MCF 10A (cell line): Measurements from ENCODE around the gene ESPN. TPM values are rescaled to one million over a fixed set of nuclear protein-coding genes. Genes with fewer than 3 reads are reported as not detected.
A peak's percentile ranks its signal among the peaks of the same experiment; 100 is the strongest.
"Not testable (repeated sequence)": the region's sequence is repeated elsewhere in the genome, so short reads cannot be mapped to it uniquely, and the experiment has no call there.

Source experiments
- BruUV-seq: library from RNA; stranded (reverse); fragments of 400-500 nt; replicated peaks from 2 replicates; lab custom pipeline; 2021; lab: Mats Ljungman, UMichigan
- CTCF ChIA-PET: fragments of 300-600 bp; sonication (Branson Sonifier 250); formaldehyde crosslinking; extraction: SDS; loops from one replicate; lab custom pipeline; 2021; ENCODE audit warnings: antibody characterized with exemption, inconsistent platforms; lab: Yijun Ruan, JAX
- POLR2A ChIA-PET: fragments of 300-600, 350-650 bp; sonication (Branson Sonifier 250); formaldehyde crosslinking; extraction: SDS; loops from one replicate; lab custom pipeline; 2020; ENCODE audit warnings: antibody characterized with exemption, inconsistent platforms; lab: Yijun Ruan, JAX
- DNase-seq: peaks from one replicate; pipeline ENCODE4 v3.0.0-alpha.2; 2018; ENCODE audit not compliant: unreplicated experiment
- H3K27ac Mint-ChIP-seq: one replicate; pipeline ENCODE4 v1.8.0; 2022; ENCODE audit warnings: mild to moderate bottlenecking, low read depth, mixed read lengths; ENCODE audit not compliant: unreplicated experiment
- H3K27me3 Mint-ChIP-seq: one replicate; pipeline ENCODE4 v1.8.0; 2022; ENCODE audit warnings: mixed read lengths; ENCODE audit not compliant: insufficient read depth, unreplicated experiment
- H3K36me3 Mint-ChIP-seq: one replicate; pipeline ENCODE4 v1.8.0; 2022; ENCODE audit warnings: mild to moderate bottlenecking, moderate library complexity, mixed read lengths; ENCODE audit not compliant: insufficient read depth, unreplicated experiment
- H3K4me1 Mint-ChIP-seq: one replicate; pipeline ENCODE4 v1.8.0; 2022; ENCODE audit warnings: mixed read lengths; ENCODE audit not compliant: insufficient read depth, unreplicated experiment
- H3K4me3 Mint-ChIP-seq: one replicate; pipeline ENCODE4 v1.8.0; 2022; ENCODE audit warnings: mild to moderate bottlenecking, moderate library complexity, mixed read lengths; ENCODE audit not compliant: unreplicated experiment
- H3K9me3 Mint-ChIP-seq: one replicate; pipeline ENCODE4 v1.8.0; 2022; ENCODE audit warnings: mixed read lengths; ENCODE audit not compliant: unreplicated experiment
- intact Hi-C: fragments of 100-400 bp; cut with micrococcal nuclease; formaldehyde crosslinking; loops from 2 replicates; pipeline ENCODE4 v1.14.1; 2022
- total RNA-seq: library from RNA; stranded (reverse); gene quantifications from 2 replicates; pipeline ENCODE4 v1.2.3, GENCODE V29; 2022
- TF ChIP-seq, protein P1 (sequence below): fragments of 200-600 bp; IDR thresholded peaks from one replicate; pipeline ENCODE4 v1.8.0; 2022; ENCODE audit warnings: antibody characterized with exemption, mild to moderate bottlenecking; ENCODE audit not compliant: unreplicated experiment

ESPN gene
- total RNA-seq, 1 experiment from 2014 or later = 0.68 TPM

DNA sequence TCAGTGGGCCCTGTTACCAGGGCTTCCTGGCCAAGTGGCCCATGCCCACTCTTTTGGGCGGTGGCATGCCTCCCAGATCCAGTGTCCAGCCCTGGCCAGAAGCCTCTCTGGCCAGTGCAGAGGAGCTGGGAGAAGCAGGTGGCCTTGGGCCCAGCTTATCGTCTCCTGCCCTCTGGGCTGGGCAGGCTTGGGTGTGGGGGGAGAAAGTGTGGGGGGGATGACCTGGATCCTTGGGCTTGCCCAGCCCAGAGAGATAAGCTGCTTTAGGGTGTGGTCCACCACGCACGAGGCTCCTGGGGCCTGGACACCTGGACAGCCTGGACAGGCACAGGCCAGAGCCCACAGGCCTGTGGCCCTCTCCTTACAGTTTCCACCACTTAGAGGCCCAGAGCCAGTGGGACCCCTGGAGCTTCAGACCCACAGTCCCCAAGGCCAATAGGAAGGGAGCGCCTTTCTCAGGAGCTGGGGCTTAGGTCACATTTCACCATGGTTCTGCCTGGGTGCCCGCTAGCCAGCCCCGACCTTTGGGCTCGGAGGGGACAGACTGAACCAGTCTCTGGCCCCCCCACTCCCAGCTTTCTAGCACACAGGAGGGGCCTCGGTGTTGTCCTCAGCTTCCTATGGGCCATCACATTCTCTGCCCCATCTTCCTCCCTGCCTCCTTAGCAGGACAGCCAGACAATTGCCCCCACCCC, 1.8 kb downstream of the ESPN start:
- ChIA-PET CTCF (interaction anchor here (0.6 to 2.1 kb wide), 12 partner anchors 9 to 101 kb away, joined by 3 to 28 read pairs (median 4); no protein-coding TSS in a partner anchor), POLR2A (interaction anchor here (0.8 to 2.4 kb wide), 3 partner anchors 12 to 62 kb away, joined by 3 to 10 read pairs (median 4); no protein-coding TSS in a partner anchor)
- BruUV-seq = no TSS peak
- no peaks in the 10 kb centered on the region for H3K27me3 Mint-ChIP-seq
- H3K4me1 Mint-ChIP-seq = peaks cover 24% of the 10 kb centered on the region
- no peaks in the 10 kb centered on the region for H3K36me3 Mint-ChIP-seq
- no peaks in the 10 kb centered on the region for H3K9me3 Mint-ChIP-seq
- TF ChIP-seq, protein P1, sequence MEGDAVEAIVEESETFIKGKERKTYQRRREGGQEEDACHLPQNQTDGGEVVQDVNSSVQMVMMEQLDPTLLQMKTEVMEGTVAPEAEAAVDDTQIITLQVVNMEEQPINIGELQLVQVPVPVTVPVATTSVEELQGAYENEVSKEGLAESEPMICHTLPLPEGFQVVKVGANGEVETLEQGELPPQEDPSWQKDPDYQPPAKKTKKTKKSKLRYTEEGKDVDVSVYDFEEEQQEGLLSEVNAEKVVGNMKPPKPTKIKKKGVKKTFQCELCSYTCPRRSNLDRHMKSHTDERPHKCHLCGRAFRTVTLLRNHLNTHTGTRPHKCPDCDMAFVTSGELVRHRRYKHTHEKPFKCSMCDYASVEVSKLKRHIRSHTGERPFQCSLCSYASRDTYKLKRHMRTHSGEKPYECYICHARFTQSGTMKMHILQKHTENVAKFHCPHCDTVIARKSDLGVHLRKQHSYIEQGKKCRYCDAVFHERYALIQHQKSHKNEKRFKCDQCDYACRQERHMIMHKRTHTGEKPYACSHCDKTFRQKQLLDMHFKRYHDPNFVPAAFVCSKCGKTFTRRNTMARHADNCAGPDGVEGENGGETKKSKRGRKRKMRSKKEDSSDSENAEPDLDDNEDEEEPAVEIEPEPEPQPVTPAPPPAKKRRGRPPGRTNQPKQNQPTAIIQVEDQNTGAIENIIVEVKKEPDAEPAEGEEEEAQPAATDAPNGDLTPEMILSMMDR = no peak
- H3K4me3 Mint-ChIP-seq = no peak overlapping the region
- H3K27ac Mint-ChIP-seq = no peak overlapping the region
- no peak for DNase-seq
- intact Hi-C loops = no loop called here

DNA sequence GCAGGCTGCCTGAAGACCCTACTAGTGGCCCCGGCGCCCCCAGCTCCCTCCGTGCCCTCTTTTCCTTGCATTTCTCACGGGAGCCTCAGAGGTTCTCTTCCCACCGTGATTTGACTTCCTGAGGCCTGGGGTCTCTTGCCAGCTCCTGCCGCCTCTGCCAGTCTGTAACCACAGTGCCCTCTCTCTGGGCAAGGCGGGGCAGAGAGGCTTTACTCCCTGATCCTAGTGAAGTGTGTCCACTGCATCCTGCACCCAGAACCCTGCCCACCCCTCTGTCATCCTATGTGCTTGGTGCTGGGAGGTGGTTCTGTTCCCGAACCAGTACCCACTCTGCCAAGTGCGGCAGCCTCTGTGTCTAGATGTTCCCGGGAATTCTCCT, 2.4 kb downstream of the ESPN start:
- H3K27ac Mint-ChIP-seq = peak overlapping the region; percentile 23
- CTCF ChIA-PET = interaction anchor here (0.6 to 2.1 kb wide), 9 partner anchors 11 to 84 kb away, joined by 3 to 28 read pairs (median 4); no protein-coding TSS in a partner anchor
- POLR2A ChIA-PET = interaction anchor here (0.8 to 2.4 kb wide), 2 partner anchors 12 to 62 kb away, joined by 4 to 10 read pairs; no protein-coding TSS in a partner anchor
- peaks cover 19% of the 10 kb centered on the region for H3K4me1 Mint-ChIP-seq
- no peak overlapping the region for H3K4me3 Mint-ChIP-seq
- no peaks in the 10 kb centered on the region for H3K36me3 Mint-ChIP-seq
- H3K27me3 Mint-ChIP-seq = no peaks in the 10 kb centered on the region
- BruUV-seq = no TSS peak
- H3K9me3 Mint-ChIP-seq = no peaks in the 10 kb centered on the region
- intact Hi-C loops = no loop called here
- DNase-seq = no peak
- TF ChIP-seq, protein P1 = no peak

DNA sequence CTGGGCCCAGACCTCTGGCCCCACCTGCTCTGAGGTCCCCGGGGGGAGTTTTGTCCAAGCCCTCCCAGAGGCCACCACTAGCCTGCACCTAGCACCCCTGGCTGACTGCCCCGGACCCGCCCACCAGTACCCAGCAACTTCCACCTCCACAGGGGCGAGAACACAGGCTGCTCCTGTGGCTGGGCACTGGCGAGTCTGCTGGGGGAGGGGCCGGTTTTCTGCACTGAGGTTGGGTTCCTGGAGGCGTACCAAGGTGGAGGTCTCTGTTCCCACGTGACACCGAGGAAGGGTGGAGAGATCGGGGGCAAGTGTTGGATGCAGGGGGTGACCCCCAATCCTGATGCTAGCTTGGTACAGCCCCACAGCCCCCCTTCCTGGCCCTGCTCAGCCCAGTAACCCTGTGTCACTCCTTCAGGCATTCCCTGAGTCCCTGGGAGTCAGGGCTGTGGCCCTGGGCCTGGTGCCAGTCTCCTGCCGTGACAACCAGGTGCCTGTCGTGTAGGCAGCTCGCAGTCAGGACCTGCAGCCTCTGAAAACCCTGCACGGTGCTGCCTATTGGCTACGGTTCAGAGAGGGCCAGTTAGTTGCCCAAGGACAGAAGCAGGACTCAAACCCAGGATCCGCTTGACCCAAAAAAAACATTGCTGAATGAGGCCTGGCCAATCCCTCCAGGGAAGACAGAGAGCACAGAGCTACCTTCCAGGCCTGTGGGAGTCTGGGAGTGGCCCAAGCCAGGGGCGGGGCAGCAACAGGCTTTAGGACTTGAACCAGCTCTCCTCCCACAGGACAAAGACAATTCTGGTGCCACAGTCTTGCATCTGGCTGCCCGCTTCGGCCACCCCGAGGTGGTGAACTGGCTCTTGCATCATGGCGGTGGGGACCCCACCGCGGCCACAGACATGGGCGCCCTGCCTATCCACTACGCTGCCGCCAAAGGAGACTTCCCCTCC, 3.1 kb downstream of the ESPN start:
- H3K4me3 Mint-ChIP-seq = no peak overlapping the region
- H3K9me3 Mint-ChIP-seq = no peaks in the 10 kb centered on the region
- intact Hi-C loops = no loop called here
- BruUV-seq = no TSS peak
- POLR2A ChIA-PET = interaction anchor here (0.6 to 2.4 kb wide), 8 partner anchors 10 to 99 kb away, joined by 3 to 10 read pairs (median 3); no protein-coding TSS in a partner anchor
- peak overlapping the region; percentile 23 for H3K27ac Mint-ChIP-seq
- peaks cover 17% of the 10 kb centered on the region for H3K4me1 Mint-ChIP-seq
- H3K36me3 Mint-ChIP-seq = no peaks in the 10 kb centered on the region
- peak; percentile 81 for DNase-seq
- TF ChIP-seq, protein P1 = no peak
- H3K27me3 Mint-ChIP-seq = no peaks in the 10 kb centered on the region
- CTCF ChIA-PET = interaction anchor here (0.6 to 1.9 kb wide), 6 partner anchors 10 to 180 kb away, joined by 3 to 11 read pairs (median 3); no protein-coding TSS in a partner anchor

DNA sequence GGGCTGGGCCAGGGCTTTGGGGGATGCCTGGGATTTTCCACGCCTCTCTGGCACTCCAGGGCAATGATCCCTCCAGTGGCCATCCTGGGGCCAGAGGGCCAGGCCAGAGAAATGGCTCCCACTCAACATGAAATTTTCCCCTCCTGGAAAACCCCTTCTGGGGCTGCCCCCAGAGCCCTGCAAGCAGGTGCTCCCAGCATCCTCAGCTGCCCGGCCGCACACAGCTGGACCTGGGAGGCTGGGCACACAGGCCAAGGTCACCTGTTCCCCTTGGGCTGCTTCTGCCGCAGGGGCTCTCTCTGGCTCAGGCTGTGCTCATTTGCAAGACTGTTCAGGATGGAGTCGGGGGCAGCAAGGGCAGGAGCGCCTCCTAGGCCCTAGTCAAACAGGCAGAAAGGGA, 3.9 kb downstream of the ESPN start:
- intact Hi-C loops, H3K9me3 Mint-ChIP-seq, BruUV-seq, H3K4me3 Mint-ChIP-seq, H3K27me3 Mint-ChIP-seq, H3K27ac Mint-ChIP-seq, DNase-seq, H3K36me3 Mint-ChIP-seq: not testable (repeated sequence)
- CTCF ChIA-PET = interaction anchor here (0.6 to 1.9 kb wide), 3 partner anchors 10 to 181 kb away, joined by 3 to 11 read pairs (median 3); no protein-coding TSS in a partner anchor
- POLR2A ChIA-PET = interaction anchor here (0.6 to 2.4 kb wide), 7 partner anchors 9 to 98 kb away, joined by 3 to 10 read pairs (median 3); no protein-coding TSS in a partner anchor
- H3K4me1 Mint-ChIP-seq = peaks cover 13% of the 10 kb centered on the region

DNA sequence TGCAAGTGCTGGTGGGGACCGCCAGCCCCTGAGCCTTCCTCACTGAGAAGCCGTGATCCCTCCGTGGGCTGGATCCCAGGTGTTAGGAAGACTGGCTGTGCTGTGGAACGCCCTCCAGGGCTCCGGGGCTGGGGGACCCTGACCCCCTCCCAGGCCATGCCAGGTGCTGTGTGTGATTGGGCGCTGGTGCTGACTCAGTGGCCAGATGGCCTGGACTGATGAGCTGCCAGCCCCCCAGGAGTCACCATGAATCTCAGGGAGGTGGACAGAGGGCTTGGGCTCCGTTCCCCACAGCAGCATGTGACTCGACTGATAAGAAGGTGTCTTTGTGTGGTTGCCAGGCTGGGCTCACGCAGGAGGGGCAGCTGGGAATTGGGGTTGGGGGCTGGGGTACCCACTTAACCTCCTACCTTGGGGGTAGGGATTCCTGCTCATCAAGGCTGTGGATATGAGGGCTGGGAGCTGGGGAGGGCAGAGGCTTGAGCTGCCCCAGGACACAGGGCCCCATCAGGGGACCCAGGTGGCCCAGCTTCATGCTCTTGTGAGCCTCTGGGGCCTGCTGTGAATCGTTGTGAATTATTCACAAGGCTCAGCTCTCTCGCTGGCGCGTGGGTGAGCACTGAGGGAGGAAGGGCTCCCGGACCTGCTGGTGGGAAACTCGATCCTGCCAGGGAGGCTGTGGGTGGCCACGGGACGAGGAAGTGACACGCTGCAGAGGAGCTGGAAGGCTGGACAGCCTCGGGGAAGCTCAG, 5.3 kb downstream of the ESPN start:
- H3K4me1 Mint-ChIP-seq, H3K9me3 Mint-ChIP-seq, H3K4me3 Mint-ChIP-seq, DNase-seq, intact Hi-C loops, BruUV-seq, H3K36me3 Mint-ChIP-seq, H3K27ac Mint-ChIP-seq, H3K27me3 Mint-ChIP-seq: not testable (repeated sequence)
- ChIA-PET POLR2A (interaction anchor here (0.7 kb wide), 1 partner anchor 9 kb away, joined by 3 read pairs; no protein-coding TSS in a partner anchor), CTCF (interaction anchor here (0.6 to 1.1 kb wide), 4 partner anchors 15 to 81 kb away, joined by 3 to 9 read pairs (median 4); no protein-coding TSS in a partner anchor)
